Right atrium auricular region (tissue), 2 donors: ENCODE data around the gene METTL24. TPM values are rescaled to one million over a fixed set of nuclear protein-coding genes. Genes with fewer than 3 reads are reported as not detected.

Source experiments
- DNase-seq: peaks from one replicate; pipeline ENCODE4 v3.0.0-alpha.2; 2019; ENCODE audit warnings: low spot score
- H3K27ac ChIP-seq, 2 donors: fragments of 200-600 bp; sonication (generic); 1 replicate in 1 of 2; 2 replicates in 1 of 2; pipeline ENCODE4 v1.5.1; 2016 to 2019
- H3K27me3 ChIP-seq, 2 donors: fragments of 200-600 bp; sonication (generic); one replicate each; pipeline versions ENCODE4 v1.5.1 to v1.6.0; 2017 to 2019
- H3K36me3 ChIP-seq: fragments of 200-600 bp; sonication (generic); one replicate; pipeline ENCODE4 v1.5.1; 2016
- H3K4me1 ChIP-seq, 2 donors: fragments of 200-600 bp; sonication (generic); one replicate each; pipeline versions ENCODE4 v1.5.1 to v1.6.0; 2017 to 2019
- H3K4me3 ChIP-seq, 2 donors: fragments of 200-600 bp; sonication (generic); 1 replicate in 1 of 2; 2 replicates in 1 of 2; pipeline ENCODE4 v1.5.1; 2017 to 2019; ENCODE audit warnings: mild to moderate bottlenecking in 1 of 2, moderate library complexity in 1 of 2
- H3K9me3 ChIP-seq, 2 donors: fragments of 200-600 bp; sonication (generic); one replicate each; pipeline ENCODE4 v1.5.1; 2019
- total RNA-seq, 2 donors: library from RNA; depleted of rRNA; stranded (reverse); fragments of >200 nt; gene quantifications; one replicate each; pipeline ENCODE4 v1.1.0, GENCODE V29; 2016
- TF ChIP-seq, protein P1 (sequence below), 2 donors: fragments of 200-600 bp; sonication (generic); IDR thresholded peaks; one replicate each; pipeline ENCODE4 v1.5.1; 2019; ENCODE audit warnings: antibody characterized with exemption in 2 of 2

Gene METTL24
- total RNA-seq, 2 donors from 2014 or later: 1.2 to 1.5 TPM

DNA sequence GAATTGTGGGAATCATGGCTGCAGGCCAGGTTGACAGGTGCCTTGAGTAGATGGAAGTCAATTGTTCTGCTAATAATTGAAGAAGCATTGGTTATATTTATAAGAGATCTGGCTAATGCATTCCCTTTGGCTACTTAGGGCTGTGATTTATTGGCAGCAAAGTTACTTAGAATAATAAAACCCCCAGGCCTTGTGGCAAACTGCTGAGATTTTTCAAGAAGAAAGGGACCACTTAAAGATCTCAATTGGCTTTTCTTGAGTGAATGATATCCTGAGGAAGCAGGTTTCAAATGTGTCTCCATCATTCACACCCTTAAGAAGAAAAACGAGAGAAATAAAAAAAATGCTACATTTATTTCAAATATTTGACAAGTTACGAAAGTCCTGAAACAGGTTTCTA lies 29.8 kb upstream of the METTL24 start:
- TF ChIP-seq, protein P1, sequence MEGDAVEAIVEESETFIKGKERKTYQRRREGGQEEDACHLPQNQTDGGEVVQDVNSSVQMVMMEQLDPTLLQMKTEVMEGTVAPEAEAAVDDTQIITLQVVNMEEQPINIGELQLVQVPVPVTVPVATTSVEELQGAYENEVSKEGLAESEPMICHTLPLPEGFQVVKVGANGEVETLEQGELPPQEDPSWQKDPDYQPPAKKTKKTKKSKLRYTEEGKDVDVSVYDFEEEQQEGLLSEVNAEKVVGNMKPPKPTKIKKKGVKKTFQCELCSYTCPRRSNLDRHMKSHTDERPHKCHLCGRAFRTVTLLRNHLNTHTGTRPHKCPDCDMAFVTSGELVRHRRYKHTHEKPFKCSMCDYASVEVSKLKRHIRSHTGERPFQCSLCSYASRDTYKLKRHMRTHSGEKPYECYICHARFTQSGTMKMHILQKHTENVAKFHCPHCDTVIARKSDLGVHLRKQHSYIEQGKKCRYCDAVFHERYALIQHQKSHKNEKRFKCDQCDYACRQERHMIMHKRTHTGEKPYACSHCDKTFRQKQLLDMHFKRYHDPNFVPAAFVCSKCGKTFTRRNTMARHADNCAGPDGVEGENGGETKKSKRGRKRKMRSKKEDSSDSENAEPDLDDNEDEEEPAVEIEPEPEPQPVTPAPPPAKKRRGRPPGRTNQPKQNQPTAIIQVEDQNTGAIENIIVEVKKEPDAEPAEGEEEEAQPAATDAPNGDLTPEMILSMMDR (IDR thresholded peaks at IDR 0.05): no peak
- Histone ChIP-seq H3K36me3 (no peaks in the 10 kb centered on the region), H3K4me3 (no peak overlapping the region), H3K27ac (no peak overlapping the region), H3K9me3 (no peaks in the 10 kb centered on the region), H3K27me3 (no peaks in the 10 kb centered on the region), H3K4me1 (peaks cover 0 to 5% of the 10 kb centered on the region in 2 donors)
- DNase-seq: no peak

DNA sequence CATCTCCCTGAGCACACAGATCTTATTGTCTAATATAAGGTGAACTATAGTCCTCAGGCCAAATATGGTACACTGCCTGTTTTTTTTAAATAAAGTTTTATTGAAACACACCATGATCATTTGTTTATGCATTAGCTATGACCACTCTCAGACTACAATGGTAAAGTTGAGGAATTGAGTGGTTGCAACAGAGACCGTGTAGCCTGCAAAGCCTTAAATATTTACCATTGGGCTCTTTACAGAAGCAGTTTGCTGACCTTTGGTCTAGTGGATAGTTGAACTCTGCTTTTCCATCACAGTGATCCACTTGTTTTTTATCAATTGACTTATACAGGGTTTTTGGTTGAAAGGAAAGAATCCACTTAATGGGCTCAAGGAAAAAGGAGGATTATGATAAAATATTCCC lies 27.3 kb upstream of the METTL24 start:
- Histone ChIP-seq H3K27ac (no peak overlapping the region), H3K9me3 (no peaks in the 10 kb centered on the region), H3K36me3 (no peaks in the 10 kb centered on the region), H3K4me1 (peaks cover 0 to 5% of the 10 kb centered on the region in 2 donors), H3K27me3 (no peaks in the 10 kb centered on the region), H3K4me3 (no peak overlapping the region)
- DNase-seq: no peak
- TF ChIP-seq, protein P1 (IDR thresholded peaks at IDR 0.05): no peak

DNA sequence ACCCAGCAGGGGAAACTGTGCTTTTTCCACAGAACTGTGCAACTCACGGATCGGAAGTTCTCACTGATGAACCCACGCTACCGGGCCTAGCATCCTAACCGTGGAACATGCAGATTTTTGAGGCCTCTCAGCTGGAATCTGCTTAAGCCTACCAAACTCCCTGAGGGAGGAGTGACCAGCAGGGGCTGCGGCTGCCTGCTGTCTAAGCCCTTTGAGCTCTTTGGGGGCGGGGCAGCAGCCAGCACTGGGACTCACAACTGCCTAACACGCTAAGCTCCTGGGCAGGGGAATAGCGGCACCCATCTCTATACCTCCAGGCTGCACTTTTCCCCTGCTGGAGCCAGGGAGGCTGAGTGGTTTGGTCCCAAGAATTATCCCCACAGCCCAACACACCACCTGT lies 20.4 kb upstream of the METTL24 start:
- Histone ChIP-seq H3K27me3 (no peaks in the 10 kb centered on the region), H3K27ac (no peak overlapping the region), H3K4me1 (no peaks in the 10 kb centered on the region), H3K9me3 (no peaks in the 10 kb centered on the region), H3K4me3 (no peak overlapping the region), H3K36me3 (no peaks in the 10 kb centered on the region)
- TF ChIP-seq, protein P1 (IDR thresholded peaks at IDR 0.05): no peak
- no peak for DNase-seq

DNA sequence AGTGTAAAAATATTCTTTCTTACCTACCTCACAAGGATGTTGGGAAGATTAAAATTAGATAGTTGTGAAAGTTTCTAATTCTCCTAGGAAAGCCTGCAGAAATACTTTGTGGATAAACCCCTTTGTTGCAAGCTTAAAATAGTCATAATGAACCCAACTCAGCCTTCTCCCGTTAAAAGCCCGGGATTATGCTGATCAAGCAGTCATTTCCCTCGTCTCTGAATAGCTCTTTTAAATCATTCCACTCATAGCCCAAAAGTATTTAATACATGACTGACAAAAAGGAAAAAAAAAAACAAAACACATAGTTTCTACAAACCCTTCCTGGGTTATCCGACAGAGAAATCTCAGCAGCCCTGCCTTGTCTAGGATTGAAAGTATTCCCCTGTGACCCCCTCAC lies 10.9 kb upstream of the METTL24 start:
- no peaks in the 10 kb centered on the region for H3K27me3 ChIP-seq
- H3K36me3 ChIP-seq: no peaks in the 10 kb centered on the region
- no peak overlapping the region for H3K4me3 ChIP-seq
- H3K9me3 ChIP-seq: no peaks in the 10 kb centered on the region
- H3K27ac ChIP-seq: no peak overlapping the region
- TF ChIP-seq, protein P1 (IDR thresholded peaks at IDR 0.05): no peak
- H3K4me1 ChIP-seq: no peaks in the 10 kb centered on the region
- no peak for DNase-seq

DNA sequence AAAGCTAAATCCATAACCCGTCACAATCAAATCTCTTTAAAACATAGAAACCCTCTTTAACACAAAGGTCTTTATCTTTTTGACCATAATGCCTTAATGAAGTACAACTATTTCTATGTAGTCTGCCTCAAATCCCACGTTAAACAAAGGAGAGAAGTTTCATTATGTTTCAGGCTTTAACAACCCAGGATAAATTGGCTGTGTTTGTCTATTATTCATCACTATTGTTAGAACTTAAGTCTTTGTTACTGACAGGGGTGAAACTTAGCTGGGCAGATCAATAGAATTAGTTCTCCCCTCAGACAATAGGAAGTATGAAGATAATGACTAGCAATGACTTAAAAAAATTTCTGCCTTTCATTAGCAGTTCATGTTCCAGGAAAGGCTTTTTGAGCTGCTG lies 10.1 kb upstream of the METTL24 start:
- no peaks in the 10 kb centered on the region for H3K27me3 ChIP-seq
- TF ChIP-seq, protein P1 (IDR thresholded peaks at IDR 0.05): no peak
- no peak overlapping the region for H3K27ac ChIP-seq
- no peaks in the 10 kb centered on the region for H3K9me3 ChIP-seq
- no peak for DNase-seq
- H3K4me1 ChIP-seq: no peaks in the 10 kb centered on the region
- no peaks in the 10 kb centered on the region for H3K36me3 ChIP-seq
- H3K4me3 ChIP-seq: no peak overlapping the region

DNA sequence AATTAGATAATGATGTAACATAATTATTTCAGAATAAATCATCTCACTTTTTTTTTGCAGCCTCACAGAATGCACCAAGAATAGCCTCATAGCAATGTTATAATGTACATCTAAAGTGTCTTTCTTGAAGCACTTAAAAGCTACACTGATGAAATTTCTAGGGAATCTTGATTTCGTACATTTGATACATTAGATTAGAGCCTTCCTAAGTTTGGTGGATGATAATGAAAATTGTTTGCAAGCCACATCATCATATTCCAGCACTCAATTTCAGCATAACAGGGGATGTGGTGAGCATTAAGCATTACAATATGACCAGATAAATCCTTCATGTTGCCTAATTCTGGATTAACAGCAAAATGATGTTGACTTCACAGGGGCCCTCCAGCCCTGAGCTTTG lies 9.7 kb upstream of the METTL24 start:
- TF ChIP-seq, protein P1 (IDR thresholded peaks at IDR 0.05): no peak
- no peaks in the 10 kb centered on the region for H3K9me3 ChIP-seq
- H3K27ac ChIP-seq: no peak overlapping the region

More for the DNA sequence above, 9.7 kb upstream of the METTL24 start:
- no peak for DNase-seq
- Histone ChIP-seq H3K4me3 (no peak overlapping the region), H3K36me3 (no peaks in the 10 kb centered on the region), H3K4me1 (no peaks in the 10 kb centered on the region), H3K27me3 (no peaks in the 10 kb centered on the region)
